Loucy (cell line): ENCODE measurements around the gene HLA-DQA2.
"Not testable (repeated sequence)": the region's sequence is repeated elsewhere in the genome, so short reads cannot be mapped to it uniquely, and the experiment has no call there.

Experiments used
- H2AFZ ChIP-seq: fragments of 200-600 bp; sonication (generic); 2 replicates; pipeline ENCODE4 v1.6.0; 2016; ENCODE audit warnings: antibody characterized with exemption, mild to moderate bottlenecking, low read length, moderate library complexity
- H3F3A ChIP-seq: fragments of 200-600 bp; 2 replicates; pipeline ENCODE4 v1.6.0; 2016; ENCODE audit warnings: antibody characterized with exemption, low read depth, mild to moderate bottlenecking
- H3K27me3 ChIP-seq: fragments of 200-600 bp; sonication (generic); 2 replicates; pipeline ENCODE4 v1.6.1; 2014; ENCODE audit warnings: low read length, mild to moderate bottlenecking; ENCODE audit not compliant: insufficient read depth, poor library complexity, severe bottlenecking
- H3K36me3 ChIP-seq: fragments of 200-600 bp; sonication (generic); 2 replicates; pipeline ENCODE4 v1.6.1; 2016; ENCODE audit warnings: low read length; ENCODE audit not compliant: insufficient read depth
- H3K4me1 ChIP-seq: fragments of 200-600 bp; sonication (generic); 2 replicates; pipeline ENCODE4 v1.5.1; 2014; ENCODE audit warnings: low read length, mild to moderate bottlenecking; ENCODE audit not compliant: insufficient read depth, poor library complexity, severe bottlenecking
- H3K4me2 ChIP-seq: fragments of 200-600 bp; sonication (generic); 2 replicates; pipeline ENCODE4 v1.6.0; 2014; ENCODE audit warnings: antibody characterized with exemption, low read length, low read depth, mild to moderate bottlenecking; ENCODE audit not compliant: poor library complexity, severe bottlenecking
- H3K4me3 ChIP-seq: fragments of 200-600 bp; sonication (generic); 2 replicates; pipeline ENCODE4 v1.5.1; 2014; ENCODE audit warnings: low read length, mild to moderate bottlenecking, mixed read lengths; ENCODE audit not compliant: poor library complexity, severe bottlenecking
- H3K79me2 ChIP-seq: fragments of 200-600 bp; sonication (generic); 2 replicates; pipeline ENCODE4 v1.6.1; 2014; ENCODE audit warnings: low read length; ENCODE audit not compliant: insufficient read depth
- H3K9ac ChIP-seq: fragments of 200-600 bp; sonication (generic); 2 replicates; pipeline ENCODE4 v1.6.0; 2014; ENCODE audit warnings: mild to moderate bottlenecking, low read depth, low read length, moderate library complexity; ENCODE audit not compliant: poor library complexity, severe bottlenecking
- H3K9me2 ChIP-seq: fragments of 200-600 bp; sonication (generic); replicated peaks from 2 replicates; pipeline ENCODE4 v1.6.1; 2016; ENCODE audit warnings: low read depth, low read length, mixed read lengths
- H3K9me3 ChIP-seq: fragments of 200-600 bp; sonication (generic); 2 replicates; pipeline ENCODE4 v1.6.1; 2014; ENCODE audit warnings: mild to moderate bottlenecking, antibody characterized with exemption, low read length, low read depth; ENCODE audit not compliant: insufficient read depth
- H4K20me1 ChIP-seq: fragments of 200-600 bp; sonication (generic); 2 replicates; pipeline ENCODE4 v1.6.0; 2014; ENCODE audit warnings: antibody characterized with exemption, low read length, mild to moderate bottlenecking; ENCODE audit not compliant: insufficient read depth, poor library complexity, severe bottlenecking
- EZH2phosphoT487 ChIP-seq: fragments of 200-600 bp; IDR thresholded peaks from 2 replicates; pipeline ENCODE4 v1.6.1; 2018; ENCODE audit warnings: antibody characterized with exemption, mild to moderate bottlenecking, moderate library complexity, borderline replicate concordance
- TF ChIP-seq, protein P1 (sequence below): fragments of 200-600 bp; sonication (generic); conservative IDR thresholded peaks from 2 replicates; pipeline ENCODE4 v1.5.1; 2014; ENCODE audit warnings: mild to moderate bottlenecking, antibody characterized with exemption, low read length

HLA-DQA2 gene

DNA sequence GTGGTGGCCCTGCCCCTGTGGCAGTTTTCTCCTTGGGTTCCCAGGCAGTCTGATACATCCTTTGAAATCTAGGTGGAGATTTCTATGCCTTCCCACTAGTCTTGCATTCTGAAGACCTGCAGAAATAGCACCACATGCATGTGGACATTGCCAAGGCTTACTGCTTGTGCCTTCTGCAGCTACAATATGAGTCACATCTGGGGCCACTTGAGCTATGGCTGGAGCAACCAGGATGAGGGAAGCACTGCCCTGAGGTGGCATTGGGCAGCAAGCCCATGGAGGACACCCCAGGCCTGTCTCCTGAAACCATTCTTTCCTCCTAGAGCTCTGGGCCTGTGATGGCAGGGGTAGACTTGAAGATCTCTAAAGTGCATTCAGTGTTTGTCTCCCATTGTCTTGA is 37.8 kb downstream of the HLA-DQA2 start:
- Histone ChIP-seq H4K20me1 (no peaks in the 10 kb centered on the region), H3K79me2 (no peaks in the 10 kb centered on the region), H3K36me3 (no peaks in the 10 kb centered on the region), H3K4me1 (no peaks in the 10 kb centered on the region), H3K4me3 (no peak overlapping the region), H3F3A (no peaks in the 10 kb centered on the region), H3K9ac (no peak overlapping the region), H3K9me3 (no peaks in the 10 kb centered on the region), H3K27me3 (peaks cover 13% of the 10 kb centered on the region), H3K9me2 (no peaks in the 10 kb centered on the region), H3K4me2 (no peak overlapping the region), H2AFZ (no peak overlapping the region)
- no peak for TF ChIP-seq EZH2phosphoT487
- TF ChIP-seq, protein P1, sequence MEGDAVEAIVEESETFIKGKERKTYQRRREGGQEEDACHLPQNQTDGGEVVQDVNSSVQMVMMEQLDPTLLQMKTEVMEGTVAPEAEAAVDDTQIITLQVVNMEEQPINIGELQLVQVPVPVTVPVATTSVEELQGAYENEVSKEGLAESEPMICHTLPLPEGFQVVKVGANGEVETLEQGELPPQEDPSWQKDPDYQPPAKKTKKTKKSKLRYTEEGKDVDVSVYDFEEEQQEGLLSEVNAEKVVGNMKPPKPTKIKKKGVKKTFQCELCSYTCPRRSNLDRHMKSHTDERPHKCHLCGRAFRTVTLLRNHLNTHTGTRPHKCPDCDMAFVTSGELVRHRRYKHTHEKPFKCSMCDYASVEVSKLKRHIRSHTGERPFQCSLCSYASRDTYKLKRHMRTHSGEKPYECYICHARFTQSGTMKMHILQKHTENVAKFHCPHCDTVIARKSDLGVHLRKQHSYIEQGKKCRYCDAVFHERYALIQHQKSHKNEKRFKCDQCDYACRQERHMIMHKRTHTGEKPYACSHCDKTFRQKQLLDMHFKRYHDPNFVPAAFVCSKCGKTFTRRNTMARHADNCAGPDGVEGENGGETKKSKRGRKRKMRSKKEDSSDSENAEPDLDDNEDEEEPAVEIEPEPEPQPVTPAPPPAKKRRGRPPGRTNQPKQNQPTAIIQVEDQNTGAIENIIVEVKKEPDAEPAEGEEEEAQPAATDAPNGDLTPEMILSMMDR = no peak

DNA sequence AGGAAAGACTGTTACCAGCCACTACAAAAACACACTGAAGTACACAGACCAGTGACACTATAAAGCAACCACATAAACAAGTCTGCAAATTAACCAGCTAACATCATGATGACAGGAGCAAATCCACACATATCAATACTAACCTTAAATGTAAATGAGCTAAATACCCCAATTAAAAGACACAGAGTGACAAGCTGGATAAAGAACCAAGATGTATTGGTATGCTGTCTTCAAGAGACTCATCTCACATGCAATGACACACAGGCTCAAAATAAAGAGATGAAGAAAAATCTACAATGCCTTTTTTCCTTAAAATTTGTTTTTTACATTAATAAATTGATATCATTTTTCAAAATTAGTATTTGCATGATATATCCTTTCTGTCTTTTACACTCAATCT is 41.7 kb downstream of the HLA-DQA2 start:
- H4K20me1 ChIP-seq, H3K4me3 ChIP-seq, H3K9me2 ChIP-seq, H3F3A ChIP-seq, H3K36me3 ChIP-seq, H3K27me3 ChIP-seq, H3K79me2 ChIP-seq, H3K9ac ChIP-seq, H3K4me1 ChIP-seq, H3K4me2 ChIP-seq, H2AFZ ChIP-seq, H3K9me3 ChIP-seq: not testable (repeated sequence)

DNA sequence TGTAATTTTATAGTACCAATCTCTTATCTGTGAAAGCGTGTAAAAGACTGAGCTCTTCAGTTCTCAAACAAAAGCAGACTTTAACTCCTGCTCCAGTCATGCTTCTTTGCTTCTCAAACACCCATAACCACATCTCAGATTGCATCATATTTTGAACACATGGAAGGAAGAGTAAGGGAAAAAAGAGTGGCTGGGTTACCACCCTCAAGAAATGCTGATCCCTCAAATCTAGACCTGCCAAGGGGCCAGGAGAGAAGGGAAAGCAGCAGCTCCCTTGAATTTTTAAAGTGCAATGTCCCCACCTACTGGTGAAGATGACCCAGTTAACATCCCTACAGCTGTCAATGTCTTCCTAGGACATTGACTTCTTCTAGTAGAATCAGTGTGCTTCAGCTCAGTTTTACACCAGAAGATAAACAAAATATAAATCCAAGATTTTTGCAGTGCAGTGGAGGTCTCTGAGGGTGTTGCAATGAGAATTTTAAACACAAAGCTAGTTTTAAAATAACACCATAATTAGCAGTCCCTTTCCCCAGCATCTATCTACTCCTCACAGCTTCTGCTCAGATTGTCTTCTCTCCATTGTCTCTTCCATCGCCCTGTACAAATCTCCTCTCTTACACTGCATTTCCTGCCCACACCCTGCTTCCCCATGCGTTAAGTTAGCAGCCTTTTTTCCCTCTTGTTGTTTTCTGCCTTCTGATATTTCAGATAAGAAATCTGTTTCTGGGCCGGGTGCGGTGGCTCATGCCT is 44.8 kb downstream of the HLA-DQA2 start:
- no peak overlapping the region for H3K9ac ChIP-seq
- H3K27me3 ChIP-seq = peaks cover 11% of the 10 kb centered on the region
- H3K9me2 ChIP-seq = no peaks in the 10 kb centered on the region
- H3K9me3 ChIP-seq = no peaks in the 10 kb centered on the region
- no peak overlapping the region for H3K4me3 ChIP-seq
- H3K4me1 ChIP-seq = no peaks in the 10 kb centered on the region
- H3K36me3 ChIP-seq = no peaks in the 10 kb centered on the region
- H2AFZ ChIP-seq = no peak overlapping the region
- H3K4me2 ChIP-seq = no peak overlapping the region
- H4K20me1 ChIP-seq = no peaks in the 10 kb centered on the region
- no peaks in the 10 kb centered on the region for H3F3A ChIP-seq
- H3K79me2 ChIP-seq = no peaks in the 10 kb centered on the region
- no peak for TF ChIP-seq EZH2phosphoT487
- TF ChIP-seq, protein P1 = peak; percentile 79

DNA sequence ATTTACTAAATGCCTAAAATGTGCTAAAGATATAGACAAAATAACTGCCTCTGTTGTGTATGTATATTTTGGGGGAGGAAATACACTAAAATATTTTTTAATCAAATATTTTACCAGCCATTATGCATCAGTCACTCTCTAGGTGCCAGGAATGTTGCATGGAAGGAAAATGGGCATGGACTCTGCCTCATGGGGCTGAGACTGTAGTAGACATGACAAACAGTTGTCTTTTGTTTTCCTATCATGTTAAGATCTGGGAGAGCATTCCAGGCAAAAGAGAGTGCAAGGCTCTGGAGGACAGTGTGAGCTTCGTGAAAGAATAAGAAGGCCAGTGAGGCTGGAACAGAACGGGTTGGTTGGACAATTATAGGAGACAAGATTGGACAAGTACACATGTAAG is 49.1 kb downstream of the HLA-DQA2 start:
- Histone ChIP-seq H3K4me3 (no peak overlapping the region), H3K4me1 (peaks cover 7% of the 10 kb centered on the region), H2AFZ (no peak overlapping the region), H3K9ac (no peak overlapping the region), H3F3A (no peaks in the 10 kb centered on the region), H3K79me2 (no peaks in the 10 kb centered on the region), H3K9me3 (no peaks in the 10 kb centered on the region), H4K20me1 (no peaks in the 10 kb centered on the region), H3K9me2 (no peaks in the 10 kb centered on the region), H3K4me2 (no peak overlapping the region), H3K27me3 (peaks cover 9% of the 10 kb centered on the region), H3K36me3 (no peaks in the 10 kb centered on the region)
- TF ChIP-seq, protein P1 = no peak
- no peak for TF ChIP-seq EZH2phosphoT487
